Endodermal cell (in vitro differentiated cells): ENCODE results near the gene ZNF827. TPM values are rescaled to one million over a fixed set of nuclear protein-coding genes. Genes with fewer than 3 reads are reported as not detected.

Source experiments
- DNase-seq: peaks from one replicate; pipeline ENCODE4 v3.0.0-alpha.2; 2017
- H3K27ac ChIP-seq: 2 replicates; pipeline ENCODE4 v1.5.1; 2013; ENCODE audit warnings: mild to moderate bottlenecking, low read depth, low read length, moderate library complexity
- H3K27me3 ChIP-seq: 2 replicates; pipeline ENCODE4 v1.6.1; 2013; ENCODE audit warnings: mild to moderate bottlenecking, low read length, moderate library complexity; ENCODE audit not compliant: insufficient read depth, control insufficient read depth, poor library complexity, severe bottlenecking
- H3K36me3 ChIP-seq: 2 replicates; pipeline ENCODE4 v1.7.0; 2013; ENCODE audit warnings: mild to moderate bottlenecking, low read length, moderate library complexity; ENCODE audit not compliant: control insufficient read depth, insufficient read depth
- H3K4me1 ChIP-seq: one replicate; pipeline ENCODE4 v1.7.0; 2013; ENCODE audit warnings: low read length; ENCODE audit not compliant: control insufficient read depth, insufficient read depth
- H3K4me3 ChIP-seq: 2 replicates; pipeline ENCODE4 v1.5.1; 2013; ENCODE audit warnings: mild to moderate bottlenecking, low read length, moderate library complexity
- H3K9ac ChIP-seq: 2 replicates; pipeline ENCODE4 v1.6.1; 2013; ENCODE audit warnings: mild to moderate bottlenecking, low read length, moderate library complexity; ENCODE audit not compliant: poor library complexity, severe bottlenecking; ENCODE audit errors: extremely low read depth
- H3K9me3 ChIP-seq: 2 replicates; pipeline ENCODE4 v1.6.1; 2013; ENCODE audit warnings: mild to moderate bottlenecking, low read length, moderate library complexity; ENCODE audit not compliant: control insufficient read depth
- H3K27ac Mint-ChIP-seq: 2 replicates; pipeline ENCODE4 v1.8.0; 2020; ENCODE audit warnings: mixed read lengths
- H3K27me3 Mint-ChIP-seq: 2 replicates; pipeline ENCODE4 v1.8.0; 2021; ENCODE audit warnings: mild to moderate bottlenecking, mixed read lengths; ENCODE audit not compliant: insufficient read depth
- H3K36me3 Mint-ChIP-seq: 2 replicates; pipeline ENCODE4 v1.8.0; 2020; ENCODE audit warnings: low read depth, mixed read lengths
- H3K4me1 Mint-ChIP-seq: 2 replicates; pipeline ENCODE4 v1.8.0; 2020; ENCODE audit warnings: mixed read lengths
- H3K4me3 Mint-ChIP-seq: 2 replicates; pipeline ENCODE4 v1.8.0; 2020; ENCODE audit warnings: mild to moderate bottlenecking, moderate library complexity, mixed read lengths
- H3K9me3 Mint-ChIP-seq: 2 replicates; pipeline ENCODE4 v1.8.0; 2020; ENCODE audit warnings: mild to moderate bottlenecking, mixed read lengths
- CTCF ChIP-seq: fragments of 200-600 bp; sonication (generic); conservative IDR thresholded peaks from 2 replicates; pipeline ENCODE4 v1.5.0; 2021; ENCODE audit warnings: antibody characterized with exemption, mild to moderate bottlenecking
- WGBS, 2 experiments: methylation state at CpG; one replicate each; pipeline versions ENCODE4 v1.1.5 to v1.1.7; 2013; ENCODE audit warnings: missing lambda C conversion rate in 2 of 2, mixed read lengths in 1 of 2; ENCODE audit not compliant: insufficient coverage in 1 of 2, insufficient read length in 1 of 2; 5-methylcytosine and 5-hydroxymethylcytosine counted together
- total RNA-seq, 2 donors: library from RNA; stranded (reverse); fragmentation: NEBNext Ultra II Directional in 1 of 2; extraction: Animal tissue kit (Norgen Biotek cat#: 25700) in 1 of 2; gene quantifications; 2 replicates in 1 of 2; 3 replicates in 1 of 2; pipeline ENCODE4 v1.2.1, GENCODE V29; 2021

Gene ZNF827
- total RNA-seq, 2 donors from 2014 or later: 33.0 to 34.9 TPM

DNA sequence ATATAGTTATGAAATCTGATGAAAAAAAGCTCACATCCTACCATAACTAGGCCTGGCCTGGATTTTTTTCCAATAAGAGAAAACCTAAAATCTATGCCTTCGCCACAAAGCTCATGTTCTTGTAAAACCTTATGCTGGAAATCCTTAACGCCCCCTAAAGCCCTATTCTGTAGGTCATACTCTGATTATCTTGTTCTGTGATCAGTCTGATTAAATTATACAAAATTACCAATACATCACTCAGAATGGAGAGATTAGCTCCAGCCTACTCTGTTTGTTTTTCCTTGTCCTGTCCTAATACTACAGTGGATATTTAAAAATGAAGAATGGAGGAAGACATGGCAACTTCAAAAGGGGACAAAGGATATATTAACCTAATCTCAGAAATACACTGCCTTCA lies 7.2 kb downstream of the ZNF827 start:
- no peak overlapping the region for H3K27ac Mint-ChIP-seq
- H3K4me1 Mint-ChIP-seq: peaks cover 35% of the 10 kb centered on the region
- Histone ChIP-seq H3K27ac (no peak overlapping the region), H3K36me3 (peaks cover 10% of the 10 kb centered on the region), H3K27me3 (no peaks in the 10 kb centered on the region), H3K9ac (no peak overlapping the region), H3K4me1 (no peaks in the 10 kb centered on the region), H3K9me3 (no peaks in the 10 kb centered on the region), H3K4me3 (no peak overlapping the region)
- no peaks in the 10 kb centered on the region for H3K9me3 Mint-ChIP-seq
- no peak for DNase-seq
- TF ChIP-seq CTCF: no peak
- H3K27me3 Mint-ChIP-seq: no peaks in the 10 kb centered on the region
- no peak overlapping the region for H3K4me3 Mint-ChIP-seq
- peaks cover 4% of the 10 kb centered on the region for H3K36me3 Mint-ChIP-seq
- 98 to 100% methylated on average over 1 to 2 of the region's 2 CpGs for WGBS, 2 experiments

GRCh38 chr4:145930592-145930991 lies 8.0 kb downstream of the ZNF827 start:
- Mint-ChIP-seq H3K4me3 (no peak overlapping the region), H3K27me3 (no peaks in the 10 kb centered on the region), H3K4me1 (peaks cover 33% of the 10 kb centered on the region), H3K36me3 (peaks cover 10% of the 10 kb centered on the region), H3K9me3 (peaks cover 4% of the 10 kb centered on the region), H3K27ac (no peak overlapping the region)
- H3K27ac ChIP-seq: no peak overlapping the region
- no peak overlapping the region for H3K4me3 ChIP-seq
- H3K27me3 ChIP-seq: no peaks in the 10 kb centered on the region
- H3K9me3 ChIP-seq: peaks cover 2% of the 10 kb centered on the region
- H3K9ac ChIP-seq: no peak overlapping the region
- H3K4me1 ChIP-seq: no peaks in the 10 kb centered on the region
- no peak for DNase-seq
- no peak for TF ChIP-seq CTCF
- peaks cover 17% of the 10 kb centered on the region for H3K36me3 ChIP-seq
- 95 to 98% methylated on average over 4 to 8 of the region's 8 CpGs for WGBS, 2 experiments

DNA sequence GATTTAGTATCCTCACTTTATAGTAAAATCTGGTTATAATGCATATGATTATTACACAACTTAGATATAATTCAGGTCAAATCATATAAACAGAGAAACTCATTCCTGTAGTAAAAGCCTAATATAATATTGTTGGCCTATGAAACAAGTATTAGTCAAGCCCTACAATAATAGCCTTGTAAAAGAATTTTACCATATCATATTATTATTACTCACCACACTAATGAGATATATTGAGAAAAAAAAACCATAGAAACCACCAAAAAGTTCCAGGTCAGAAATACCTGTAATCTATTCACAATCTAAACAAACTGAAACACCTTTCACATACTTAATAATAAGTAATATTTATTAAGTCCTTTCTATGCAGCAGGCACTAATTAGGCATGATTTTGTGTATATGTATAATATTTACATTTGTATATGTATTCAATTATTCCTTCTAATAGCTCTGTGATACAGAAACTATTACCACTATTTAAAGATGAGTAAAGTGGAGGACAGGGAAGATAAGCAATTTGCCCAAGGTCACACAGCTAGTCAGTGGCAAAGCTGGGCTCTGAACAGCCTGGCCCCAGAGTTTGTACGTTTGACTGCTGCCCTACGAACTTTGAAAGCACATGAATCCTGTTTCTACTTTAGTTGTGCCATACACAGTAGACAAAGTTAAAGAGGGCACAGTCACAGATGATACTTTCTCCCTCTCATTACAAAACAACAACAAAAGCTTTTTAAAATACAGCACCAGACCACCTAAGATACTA lies 9.0 kb downstream of the ZNF827 start:
- TF ChIP-seq CTCF: no peak
- H3K9me3 Mint-ChIP-seq: peaks cover 12% of the 10 kb centered on the region
- peaks cover 18% of the 10 kb centered on the region for H3K36me3 Mint-ChIP-seq
- no peak overlapping the region for H3K4me3 Mint-ChIP-seq
- no peak overlapping the region for H3K27ac Mint-ChIP-seq
- Histone ChIP-seq H3K9ac (no peak overlapping the region), H3K27ac (no peak overlapping the region), H3K4me3 (no peak overlapping the region), H3K36me3 (peaks cover 19% of the 10 kb centered on the region), H3K4me1 (no peaks in the 10 kb centered on the region), H3K27me3 (no peaks in the 10 kb centered on the region), H3K9me3 (peaks cover 11% of the 10 kb centered on the region)
- no peaks in the 10 kb centered on the region for H3K27me3 Mint-ChIP-seq
- WGBS, 2 experiments: 89% methylated on average over 2 of the region's 2 CpGs; no CpG with 5 or more reads in 1 of the 2 experiments
- no peak for DNase-seq
- H3K4me1 Mint-ChIP-seq: peaks cover 23% of the 10 kb centered on the region
